ENCODE measurements around the gene ZYG11A. TPM values are rescaled to one million over a fixed set of nuclear protein-coding genes. Genes with fewer than 3 reads are reported as not detected.
"Not testable (repeated sequence)": the region's sequence is repeated elsewhere in the genome, so short reads cannot be mapped to it uniquely, and the experiment has no call there.

ZYG11A gene
- total and polyA plus RNA-seq, 2 of the 8 experiments (the other 6 are each of a cell fraction or from before 2014, with no cell fraction given), result 0.89 to 2.6 TPM

DNA sequence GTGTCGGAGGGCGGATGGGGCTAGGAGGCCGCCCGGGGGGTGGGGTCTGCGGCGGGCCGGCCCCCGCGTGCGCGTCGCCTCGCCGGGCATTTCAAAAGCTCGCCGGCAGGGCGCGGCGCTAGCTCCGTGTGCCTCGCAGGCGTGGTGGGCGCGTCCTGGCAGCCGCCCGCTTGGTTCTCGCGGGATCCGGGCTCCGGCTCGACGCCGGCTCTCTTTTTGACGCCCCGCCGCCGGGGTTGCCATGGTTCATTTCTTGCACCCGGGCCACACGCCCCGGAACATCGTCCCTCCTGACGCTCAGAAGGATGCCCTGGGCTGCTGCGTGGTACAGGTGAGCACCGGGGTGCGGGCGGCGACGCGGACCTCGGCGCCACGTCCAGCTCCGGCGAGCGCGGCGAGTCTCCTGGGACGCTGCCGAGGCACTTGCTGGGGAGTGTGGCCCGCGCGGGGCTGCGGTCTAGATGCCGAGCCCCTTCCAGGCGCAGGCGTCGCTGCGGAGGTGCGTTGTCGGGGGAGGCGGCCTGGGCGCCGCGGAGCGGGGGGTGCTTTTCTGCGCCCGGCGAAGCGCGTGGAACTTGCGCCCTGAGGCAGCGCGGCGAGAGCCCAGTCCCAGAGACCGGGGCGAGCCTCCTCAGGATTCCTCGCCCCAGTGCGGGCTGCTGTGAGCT lies at the start of gene ZYG11A (continued):
- TF ChIP-seq RNF2 (IDR thresholded peaks at IDR 0.05; ENCODE audit: borderline replicate concordance, low read depth, low read length, missing control alignments, poor library complexity, severe bottlenecking) (peak; percentile 18), CREB1 (IDR thresholded peaks at IDR 0.05) (peak; percentile 25), KDM1A (IDR thresholded peaks at IDR 0.05; ENCODE audit: borderline replicate concordance, low read length) (0 out of 2 replicates have a peak, but pooled peaks have one; percentile 11), USF2 (IDR thresholded peaks at IDR 0.05; ENCODE audit: low read length) (no peak), ATF2 (IDR thresholded peaks at IDR 0.05; ENCODE audit: low read length) (no peak), ASH2L (IDR thresholded peaks at IDR 0.05; ENCODE audit: low read length) (peak; percentile 86)

DNA sequence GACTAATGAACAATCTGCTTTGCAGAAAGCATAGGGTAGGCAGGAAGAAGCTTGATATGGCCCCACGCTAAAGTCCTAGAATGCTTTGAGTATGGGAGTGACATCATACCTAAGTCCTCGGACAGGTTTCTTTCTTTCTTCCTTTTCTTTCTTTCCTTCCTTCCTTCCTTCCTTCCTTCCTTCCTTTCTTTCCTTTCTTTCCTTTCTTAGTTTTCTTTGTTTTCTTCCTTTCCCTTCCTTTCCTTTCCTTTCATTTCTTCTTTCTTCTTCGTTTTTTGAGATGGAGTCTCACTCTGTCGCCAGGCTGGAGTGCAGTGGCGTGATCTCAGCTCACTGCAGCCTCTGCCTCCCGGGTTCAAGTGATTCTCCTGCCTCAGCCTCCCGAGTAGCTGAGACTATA lies 48.8 kb upstream of the ZYG11A start:
- not testable (repeated sequence) for H4K5ac ChIP-seq (ENCODE audit: insufficient read length, low read depth, low read length); H4K20me1 ChIP-seq (replicated peaks in 1 of 2; ENCODE audit: control insufficient read depth in 1 of 2, insufficient read depth in 2 of 2, low read length in 2 of 2); H3K4ac ChIP-seq (replicated peaks; ENCODE audit: insufficient read length, low read depth, low read length); H3K4me3 ChIP-seq (ENCODE audit: extremely low read depth in 1 of 4, insufficient read depth in 2 of 4, low read depth in 3 of 4, low read length in 4 of 4); H3K79me1 ChIP-seq (ENCODE audit: low read depth, low read length); DNase-seq (ENCODE audit: low read depth in 1 of 2, low spot score in 2 of 2); H2AFZ ChIP-seq (ENCODE audit: low read length); H2BK5ac ChIP-seq (ENCODE audit: low read depth, low read length); H2BK12ac ChIP-seq (ENCODE audit: low read depth, low read length); FAIRE-seq; H2BK20ac ChIP-seq (ENCODE audit: low read length); H3K79me2 ChIP-seq (ENCODE audit: control insufficient read depth in 1 of 2, insufficient read depth in 2 of 2, low read length in 2 of 2); H3K23me2 ChIP-seq (ENCODE audit: low read depth, low read length); H3K9ac ChIP-seq (replicated peaks in 1 of 4; ENCODE audit: extremely low read depth in 1 of 4, low read depth in 3 of 4, low read length in 3 of 4); H3K36me3 ChIP-seq (ENCODE audit: control insufficient read depth in 2 of 4, insufficient read depth in 4 of 4, low read length in 3 of 4); H3K23ac ChIP-seq (ENCODE audit: insufficient read length); H2AK5ac ChIP-seq (ENCODE audit: low read depth, low read length); H4K91ac ChIP-seq (replicated peaks; ENCODE audit: insufficient read length, low read length); H3K27me3 ChIP-seq (replicated peaks in 1 of 4; ENCODE audit: control insufficient read depth in 3 of 4, extremely low read depth in 1 of 4, insufficient read depth in 3 of 4, low read length in 3 of 4); H3K18ac ChIP-seq (ENCODE audit: extremely low read depth, low read length); H3K56ac ChIP-seq (replicated peaks; ENCODE audit: insufficient read length, low read depth, low read length); H3K9me3 ChIP-seq (ENCODE audit: insufficient read depth in 2 of 2, low read depth in 1 of 2, low read length in 1 of 2); H2BK120ac ChIP-seq (replicated peaks; ENCODE audit: low read depth, low read length); H2BK15ac ChIP-seq (ENCODE audit: low read length); H3K4me1 ChIP-seq (replicated peaks in 1 of 4; ENCODE audit: control insufficient read depth in 3 of 4, insufficient read depth in 4 of 4, low read length in 3 of 4); H3K4me2 ChIP-seq (ENCODE audit: insufficient read depth in 1 of 2, low read depth in 2 of 2, low read length in 2 of 2); H3K27ac ChIP-seq (ENCODE audit: low read depth, low read length); H3K14ac ChIP-seq (ENCODE audit: insufficient read length); H4K8ac ChIP-seq (ENCODE audit: extremely low read depth, insufficient read depth, low read length)
- POLR2A ChIA-PET (ENCODE audit: partially characterized antibody), result interaction anchor here (0.7 kb wide), 1 partner anchor 17 kb away, joined by 3 read pairs; no protein-coding TSS in a partner anchor
- CTCF ChIA-PET (ENCODE audit: partially characterized antibody), result interaction anchor here (0.6 kb wide), 1 partner anchor 672 kb away, joined by 3 read pairs; no protein-coding TSS in a partner anchor
- WGBS, 2 experiments (ENCODE audit: extremely low coverage in 1 of 2, insufficient coverage in 1 of 2, insufficient read length in 1 of 2, insufficient replicate concordance in 2 of 2, low coverage in 1 of 2, low lambda C conversion rate in 2 of 2, missing lambda C conversion rate in 1 of 2), result 76% methylated on average over 7 of the region's 7 CpGs; no CpG with 5 or more reads in 1 of the 2 experiments
